Thoracic aorta (tissue), 2 donors: Measurements from ENCODE around the gene LYRM4. TPM values are rescaled to one million over a fixed set of nuclear protein-coding genes. Genes with fewer than 3 reads are reported as not detected.

Source experiments
- ATAC-seq: fragments of 150-250 bp; one replicate; pipeline ENCODE4 v1.8.0; 2017; ENCODE audit warnings: low read depth; ENCODE audit not compliant: insufficient number of reproducible peaks, low FRiP score
- DNase-seq: peaks from one replicate; pipeline ENCODE4 v3.0.0-alpha.2; 2020; ENCODE audit warnings: low spot score
- H3K27ac ChIP-seq, 2 donors: fragments of 200-600 bp; sonication (generic); 1 replicate in 1 of 2; 2 replicates in 1 of 2; pipeline ENCODE4 v1.5.1; 2016; ENCODE audit warnings: mild to moderate bottlenecking in 2 of 2, moderate library complexity in 2 of 2
- H3K27me3 ChIP-seq: fragments of 200-600 bp; sonication (generic); replicated peaks from 2 replicates; pipeline ENCODE4 v1.6.0; 2016; ENCODE audit warnings: mild to moderate bottlenecking; ENCODE audit not compliant: insufficient read depth
- H3K36me3 ChIP-seq: fragments of 200-600 bp; sonication (generic); one replicate; pipeline ENCODE4 v1.5.1; 2016
- H3K4me1 ChIP-seq, 2 donors: fragments of 200-600 bp; sonication (generic); 1 replicate in 1 of 2; 2 replicates in 1 of 2; pipeline versions ENCODE4 v1.5.1 to v1.6.0; 2016; ENCODE audit warnings: low read depth in 2 of 2, mild to moderate bottlenecking in 1 of 2; ENCODE audit not compliant: control insufficient read depth in 1 of 2
- H3K4me3 ChIP-seq: fragments of 200-600 bp; sonication (generic); 2 replicates; pipeline ENCODE4 v1.5.1; 2016; ENCODE audit warnings: mild to moderate bottlenecking
- H3K9me3 ChIP-seq: fragments of 200-600 bp; sonication (generic); 2 replicates; pipeline ENCODE4 v1.5.1; 2016
- total RNA-seq, 2 donors: library from RNA; depleted of rRNA; stranded (reverse); fragments of >200 nt; gene quantifications; one replicate each; pipeline versions ENCODE4 v1.1.0 to v1.2.3, GENCODE V29; 2016
- TF ChIP-seq, protein P1 (sequence below): fragments of 200-600 bp; sonication (generic); IDR thresholded peaks from one replicate; pipeline ENCODE4 v1.5.1; 2019; ENCODE audit warnings: antibody characterized with exemption

The LYRM4 gene
- total RNA-seq, 2 donors from 2014 or later, result 6.9 to 27.2 TPM

GRCh38 chr6:5167501-5167900, 93.2 kb downstream of the LYRM4 start:
- Histone ChIP-seq H3K27me3 (no peaks in the 10 kb centered on the region), H3K4me3 (no peak overlapping the region), H3K27ac (no peak overlapping the region), H3K9me3 (no peaks in the 10 kb centered on the region), H3K4me1 (no peaks in the 10 kb centered on the region), H3K36me3 (no peaks in the 10 kb centered on the region)
- TF ChIP-seq, protein P1, sequence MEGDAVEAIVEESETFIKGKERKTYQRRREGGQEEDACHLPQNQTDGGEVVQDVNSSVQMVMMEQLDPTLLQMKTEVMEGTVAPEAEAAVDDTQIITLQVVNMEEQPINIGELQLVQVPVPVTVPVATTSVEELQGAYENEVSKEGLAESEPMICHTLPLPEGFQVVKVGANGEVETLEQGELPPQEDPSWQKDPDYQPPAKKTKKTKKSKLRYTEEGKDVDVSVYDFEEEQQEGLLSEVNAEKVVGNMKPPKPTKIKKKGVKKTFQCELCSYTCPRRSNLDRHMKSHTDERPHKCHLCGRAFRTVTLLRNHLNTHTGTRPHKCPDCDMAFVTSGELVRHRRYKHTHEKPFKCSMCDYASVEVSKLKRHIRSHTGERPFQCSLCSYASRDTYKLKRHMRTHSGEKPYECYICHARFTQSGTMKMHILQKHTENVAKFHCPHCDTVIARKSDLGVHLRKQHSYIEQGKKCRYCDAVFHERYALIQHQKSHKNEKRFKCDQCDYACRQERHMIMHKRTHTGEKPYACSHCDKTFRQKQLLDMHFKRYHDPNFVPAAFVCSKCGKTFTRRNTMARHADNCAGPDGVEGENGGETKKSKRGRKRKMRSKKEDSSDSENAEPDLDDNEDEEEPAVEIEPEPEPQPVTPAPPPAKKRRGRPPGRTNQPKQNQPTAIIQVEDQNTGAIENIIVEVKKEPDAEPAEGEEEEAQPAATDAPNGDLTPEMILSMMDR, result no peak
- no peak for DNase-seq
- ATAC-seq, result no peak

- H3K9me3 ChIP-seq, result no peaks in the 10 kb centered on the region
- no peak overlapping the region for H3K27ac ChIP-seq
- DNase-seq (no peak), ATAC-seq (no peak)
- H3K4me1 ChIP-seq, result no peaks in the 10 kb centered on the region
- TF ChIP-seq, protein P1, result no peak
- H3K36me3 ChIP-seq, result no peaks in the 10 kb centered on the region
- H3K27me3 ChIP-seq, result no peaks in the 10 kb centered on the region
- no peak overlapping the region for H3K4me3 ChIP-seq
Observed at GRCh38 chr6:5164092-5164491, 96.7 kb downstream of the LYRM4 start.

GRCh38 chr6:5163247-5163646, 97.5 kb downstream of the LYRM4 start:
- Histone ChIP-seq H3K27me3 (no peaks in the 10 kb centered on the region), H3K36me3 (no peaks in the 10 kb centered on the region), H3K4me1 (no peaks in the 10 kb centered on the region), H3K27ac (no peak overlapping the region), H3K9me3 (no peaks in the 10 kb centered on the region), H3K4me3 (no peak overlapping the region)
- DNase-seq (no peak), ATAC-seq (no peak)
- TF ChIP-seq, protein P1, result no peak

DNA sequence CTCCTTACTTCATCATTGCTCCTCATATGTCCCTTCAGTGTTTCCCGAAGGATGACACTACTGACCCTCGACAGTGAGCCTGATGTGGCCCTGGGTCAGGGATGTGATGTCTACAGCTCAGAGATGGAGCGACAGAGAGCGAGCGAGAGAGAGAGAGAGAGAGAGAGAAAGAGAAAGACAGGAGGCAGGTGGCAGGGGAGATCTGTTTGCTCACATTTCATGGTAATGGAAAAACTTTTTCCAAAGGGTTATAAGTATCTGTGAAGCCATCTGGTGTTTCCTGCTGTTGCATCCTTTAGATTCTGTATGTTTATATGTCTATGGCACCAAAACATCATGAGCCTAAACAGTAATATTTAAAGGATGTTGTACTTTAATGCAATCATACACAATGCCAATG, 98.4 kb downstream of the LYRM4 start:
- TF ChIP-seq, protein P1, result no peak
- Histone ChIP-seq H3K4me1 (no peaks in the 10 kb centered on the region), H3K9me3 (no peaks in the 10 kb centered on the region), H3K27me3 (no peaks in the 10 kb centered on the region), H3K36me3 (no peaks in the 10 kb centered on the region), H3K27ac (no peak overlapping the region), H3K4me3 (no peak overlapping the region)
- no peak for ATAC-seq
- DNase-seq, result no peak

- H3K4me3 ChIP-seq, result no peak overlapping the region
- no peaks in the 10 kb centered on the region for H3K36me3 ChIP-seq
- H3K27ac ChIP-seq, result no peak overlapping the region
- no peaks in the 10 kb centered on the region for H3K9me3 ChIP-seq
- DNase-seq (no peak), ATAC-seq (no peak)
- no peaks in the 10 kb centered on the region for H3K4me1 ChIP-seq
- TF ChIP-seq, protein P1, result no peak
- H3K27me3 ChIP-seq, result no peaks in the 10 kb centered on the region
Observed at GRCh38 chr6:5160206-5160605, 100.5 kb downstream of the LYRM4 start.
